ENCODE measurements around the gene KAZN.

Gene KAZN

DNA sequence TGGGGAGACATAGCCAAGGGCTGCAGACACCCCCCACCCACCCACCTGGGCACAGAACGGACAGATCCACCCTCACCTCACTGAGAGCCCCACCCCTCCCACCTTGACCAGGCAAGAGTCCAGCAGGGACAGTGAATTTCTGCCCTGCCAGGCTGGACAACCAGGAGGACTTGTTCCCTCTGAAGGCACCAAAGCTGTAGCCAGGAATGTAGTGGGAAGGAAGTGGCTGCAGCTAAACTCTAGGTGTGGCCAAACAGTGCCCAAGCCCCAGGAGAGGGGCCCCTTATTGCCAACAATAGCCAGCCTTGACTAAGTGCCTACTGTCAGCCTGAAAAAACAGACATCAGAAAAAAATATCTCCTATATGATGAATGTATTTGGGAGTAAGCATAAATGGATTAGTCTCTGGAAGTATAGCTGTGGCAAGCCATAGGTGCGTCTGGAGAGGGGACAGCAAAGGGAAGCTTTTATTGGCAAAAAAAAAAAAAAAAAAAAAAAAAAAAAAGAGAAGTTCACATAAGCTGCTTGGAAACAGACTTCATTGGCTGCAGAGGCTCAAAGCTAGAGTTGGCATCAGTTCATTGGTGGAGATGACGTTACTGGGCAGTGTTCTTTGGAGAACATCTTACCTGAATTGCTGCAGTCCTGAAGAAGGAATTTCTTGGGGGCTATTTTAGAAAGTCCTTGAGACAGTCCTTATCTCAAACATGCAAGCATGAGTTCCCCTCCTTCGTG lies 490.9 kb downstream of the KAZN start:
- Histone ChIP-seq H3K4me3 (ENCODE audit: low read length) (no peak overlapping the region), H3K27ac (ENCODE audit: low read length) (no peak overlapping the region), H3K9ac (ENCODE audit: low read depth, low read length) (no peak overlapping the region), H3K36me3 (ENCODE audit: insufficient read depth, low read depth, low read length) (no peaks in the 10 kb centered on the region), H3K4me1 (ENCODE audit: insufficient read depth, low read length) (peaks cover 8% of the 10 kb centered on the region), H3K9me3 (ENCODE audit: insufficient read depth, low read depth, low read length) (no peaks in the 10 kb centered on the region), H3K27me3 (ENCODE audit: insufficient read depth, low read length) (no peaks in the 10 kb centered on the region)

DNA sequence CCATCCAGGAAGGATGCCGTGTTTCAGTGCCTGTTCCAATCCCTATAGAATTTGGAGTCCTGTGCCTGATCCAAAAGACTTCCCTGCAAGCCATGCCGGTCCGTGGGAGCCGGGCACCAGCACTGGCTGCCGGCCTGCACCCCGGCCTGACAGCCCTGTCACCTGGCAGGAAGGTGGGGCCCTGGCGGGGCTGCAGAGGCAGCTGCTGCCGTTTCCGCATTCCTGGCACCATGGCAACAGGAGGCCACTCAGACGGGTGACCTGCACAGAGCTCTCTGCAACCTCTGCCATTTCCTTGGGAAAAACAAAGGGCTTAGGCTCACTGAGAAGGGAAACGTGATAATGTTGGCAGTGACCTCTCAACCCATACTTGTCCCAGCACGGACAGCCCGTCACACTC lies 491.9 kb downstream of the KAZN start:
- peak overlapping the region; percentile 17; the same call in 1 of the 2 replicates for H3K4me3 ChIP-seq (ENCODE audit: low read length)
- no peaks in the 10 kb centered on the region for H3K36me3 ChIP-seq (ENCODE audit: insufficient read depth, low read depth, low read length)

DNA sequence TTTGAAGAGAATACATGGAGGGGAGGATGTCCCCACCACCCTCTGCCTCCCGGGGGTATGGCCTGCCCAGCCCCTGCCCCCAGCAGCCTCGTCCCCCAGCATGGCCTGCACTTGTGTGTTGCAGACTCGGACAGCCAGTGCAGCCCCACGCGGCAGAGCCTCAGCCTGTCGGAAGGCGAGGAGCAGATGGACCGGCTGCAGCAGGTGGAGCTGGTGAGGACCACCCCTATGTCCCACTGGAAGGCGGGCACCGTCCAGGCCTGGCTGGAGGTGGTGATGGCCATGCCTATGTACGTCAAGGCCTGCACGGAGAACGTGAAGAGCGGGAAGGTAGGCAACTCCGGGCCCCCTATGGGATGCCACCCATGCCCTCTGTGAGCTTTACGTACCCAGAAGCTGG lies 495.6 kb downstream of the KAZN start:
- Histone ChIP-seq H3K4me3 (ENCODE audit: low read length) (no peak overlapping the region), H3K4me1 (ENCODE audit: insufficient read depth, low read length) (peaks cover 8% of the 10 kb centered on the region)

More for the DNA sequence above, 491.9 kb downstream of the KAZN start:
- no peaks in the 10 kb centered on the region for H3K27me3 ChIP-seq (ENCODE audit: insufficient read depth, low read length)
- H3K27ac ChIP-seq (ENCODE audit: low read length): no peak overlapping the region
- peaks cover 8% of the 10 kb centered on the region for H3K4me1 ChIP-seq (ENCODE audit: insufficient read depth, low read length)
- no peaks in the 10 kb centered on the region for H3K9me3 ChIP-seq (ENCODE audit: insufficient read depth, low read depth, low read length)
- H3K9ac ChIP-seq (ENCODE audit: low read depth, low read length): peak overlapping the region; percentile 10; the same call in 1 of the 2 replicates

DNA sequence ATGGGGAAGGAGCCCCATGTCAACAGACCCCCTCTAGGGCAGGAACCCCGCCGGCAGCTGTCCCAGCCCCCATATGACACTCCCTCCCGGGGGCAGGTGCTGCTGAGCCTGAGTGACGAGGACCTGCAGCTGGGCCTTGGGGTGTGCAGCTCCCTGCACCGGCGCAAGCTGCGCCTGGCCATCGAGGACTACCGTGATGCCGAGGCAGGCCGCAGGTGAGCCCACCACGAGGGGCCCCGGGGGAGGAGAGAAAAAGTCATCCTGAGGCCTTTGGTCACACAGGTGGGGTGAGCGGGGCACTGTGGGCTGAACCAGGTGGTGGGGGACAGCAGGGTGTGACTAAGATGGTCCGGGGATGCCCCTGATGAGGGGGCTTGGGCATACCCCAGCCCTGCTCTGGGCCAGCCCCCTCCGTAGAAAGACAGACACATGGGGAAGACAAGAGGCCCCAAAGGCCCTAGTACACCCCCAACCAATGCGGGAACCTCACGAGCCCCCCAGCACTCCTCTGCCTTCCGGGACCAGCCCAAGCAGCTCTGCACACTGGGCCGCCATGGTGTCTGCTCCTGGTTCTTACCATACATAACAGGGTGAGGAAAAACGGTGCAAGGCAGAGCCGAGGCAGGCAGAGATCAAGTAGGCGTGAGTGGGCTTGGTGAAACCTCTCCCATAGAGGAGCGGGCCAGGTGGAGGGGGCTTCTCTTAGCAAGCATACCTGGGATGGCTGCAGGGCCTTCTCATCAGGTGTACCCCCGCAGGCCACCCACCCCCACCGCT lies 496.4 kb downstream of the KAZN start:
- peaks cover 13% of the 10 kb centered on the region for H3K27me3 ChIP-seq (ENCODE audit: insufficient read depth, low read length)
- peaks cover 7% of the 10 kb centered on the region for H3K4me1 ChIP-seq (ENCODE audit: insufficient read depth, low read length)
- H3K36me3 ChIP-seq (ENCODE audit: insufficient read depth, low read depth, low read length): no peaks in the 10 kb centered on the region
- H3K4me3 ChIP-seq (ENCODE audit: low read length): no peak overlapping the region
- H3K9me3 ChIP-seq (ENCODE audit: insufficient read depth, low read depth, low read length): no peaks in the 10 kb centered on the region
- H3K27ac ChIP-seq (ENCODE audit: low read length): no peak overlapping the region
- H3K9ac ChIP-seq (ENCODE audit: low read depth, low read length): no peak overlapping the region

More for the DNA sequence above, 495.6 kb downstream of the KAZN start:
- H3K36me3 ChIP-seq (ENCODE audit: insufficient read depth, low read depth, low read length): no peaks in the 10 kb centered on the region
- no peaks in the 10 kb centered on the region for H3K9me3 ChIP-seq (ENCODE audit: insufficient read depth, low read depth, low read length)
- no peak overlapping the region for H3K9ac ChIP-seq (ENCODE audit: low read depth, low read length)
- peaks cover 6% of the 10 kb centered on the region; the same call in 1 of the 2 replicates for H3K27me3 ChIP-seq (ENCODE audit: insufficient read depth, low read length)
- no peak overlapping the region for H3K27ac ChIP-seq (ENCODE audit: low read length)

DNA sequence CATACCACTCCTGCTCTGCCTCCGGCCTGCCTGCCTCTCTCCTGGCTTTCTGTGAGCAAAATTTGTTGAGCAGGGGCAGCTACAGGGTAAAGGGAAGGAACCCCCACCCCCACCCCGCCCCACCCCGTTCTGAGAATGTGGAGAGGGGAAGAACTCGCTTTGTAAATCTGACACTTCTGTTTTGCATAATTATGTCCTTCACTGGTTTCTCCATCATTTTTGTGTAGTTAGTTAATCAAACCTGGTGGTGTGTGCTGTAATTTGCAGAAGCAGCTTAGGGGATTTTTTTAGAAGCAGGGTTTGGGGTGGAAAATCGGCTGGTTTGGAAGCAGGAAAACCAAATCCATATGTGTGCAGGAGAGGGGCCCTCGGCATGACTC lies 497.0 kb downstream of the KAZN start:
- no peak overlapping the region for H3K27ac ChIP-seq (ENCODE audit: low read length)
- peaks cover 7% of the 10 kb centered on the region for H3K4me1 ChIP-seq (ENCODE audit: insufficient read depth, low read length)
- peaks cover 17% of the 10 kb centered on the region for H3K27me3 ChIP-seq (ENCODE audit: insufficient read depth, low read length)
- H3K36me3 ChIP-seq (ENCODE audit: insufficient read depth, low read depth, low read length): no peaks in the 10 kb centered on the region
- no peak overlapping the region for H3K4me3 ChIP-seq (ENCODE audit: low read length)
- H3K9me3 ChIP-seq (ENCODE audit: insufficient read depth, low read depth, low read length): no peaks in the 10 kb centered on the region
- no peak overlapping the region for H3K9ac ChIP-seq (ENCODE audit: low read depth, low read length)

DNA sequence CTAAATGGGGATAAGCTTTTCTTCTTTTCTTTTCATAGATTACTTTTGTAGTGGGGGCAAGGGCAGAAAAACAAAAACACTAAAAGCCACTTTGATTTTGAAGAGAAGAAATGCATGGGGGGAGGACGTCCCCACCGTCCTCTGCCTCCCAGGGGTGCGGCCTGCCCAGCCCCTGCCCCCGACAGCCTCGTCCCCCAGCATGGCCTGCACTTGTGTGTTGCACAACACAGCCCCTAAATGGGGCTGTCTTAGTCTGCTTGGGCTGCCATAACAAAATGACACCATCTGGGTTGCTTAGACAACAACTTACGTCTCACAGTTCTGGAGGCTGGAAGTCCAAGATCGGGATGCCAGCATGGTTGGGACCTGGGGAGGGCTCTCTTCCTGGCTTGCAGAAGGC lies 497.8 kb downstream of the KAZN start:
- Histone ChIP-seq H3K36me3 (ENCODE audit: insufficient read depth, low read depth, low read length) (no peaks in the 10 kb centered on the region), H3K27ac (ENCODE audit: low read length) (no peak overlapping the region), H3K4me1 (ENCODE audit: insufficient read depth, low read length) (peaks cover 3% of the 10 kb centered on the region), H3K27me3 (ENCODE audit: insufficient read depth, low read length) (peaks cover 25% of the 10 kb centered on the region), H3K9me3 (ENCODE audit: insufficient read depth, low read depth, low read length) (no peaks in the 10 kb centered on the region), H3K4me3 (ENCODE audit: low read length) (no peak overlapping the region), H3K9ac (ENCODE audit: low read depth, low read length) (no peak overlapping the region)

DNA sequence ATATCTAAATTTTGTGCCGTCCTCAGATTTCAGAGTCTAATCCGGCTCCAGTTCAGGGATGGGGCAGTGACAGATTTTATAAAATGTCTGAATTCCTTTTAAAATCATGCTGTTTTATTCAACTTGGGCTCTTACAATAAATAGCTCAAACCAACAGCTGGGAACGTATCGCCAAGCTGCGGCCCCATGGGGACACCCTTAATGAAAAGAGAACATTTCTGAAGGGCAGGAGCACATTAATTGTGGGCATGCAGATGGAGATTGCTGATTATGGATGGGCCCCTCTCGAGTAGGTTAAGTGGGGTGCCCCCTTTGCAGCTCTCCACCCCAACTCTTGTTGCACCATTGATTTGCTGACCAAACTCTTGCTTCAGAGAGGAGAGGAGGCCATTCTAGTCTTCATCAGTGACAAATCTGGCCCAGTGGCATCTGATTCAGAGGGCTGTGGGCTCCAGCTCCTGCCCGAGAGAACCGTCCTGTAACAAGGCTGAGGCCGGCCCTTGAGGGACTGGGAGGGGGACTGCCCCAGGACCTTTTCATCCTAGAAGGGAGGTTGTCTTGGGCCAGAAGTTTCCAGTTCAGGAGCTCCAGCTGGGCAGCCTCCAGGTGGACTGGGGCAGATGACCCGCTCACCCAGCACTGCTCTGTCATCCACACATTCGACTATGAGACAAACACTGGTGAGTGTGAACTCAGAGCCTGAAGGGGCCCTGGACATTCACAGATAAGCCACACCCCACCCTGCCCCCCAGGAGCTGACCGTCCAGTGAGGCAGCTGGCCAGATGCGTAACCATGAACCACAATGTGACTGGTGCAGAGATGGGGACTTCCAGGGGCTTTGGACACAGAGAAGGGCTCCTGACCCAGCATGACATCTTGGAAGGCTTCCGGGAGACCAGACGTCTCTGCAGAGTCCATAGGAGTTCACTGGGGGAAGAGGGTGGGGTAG lies 500.0 kb downstream of the KAZN start:
- no peak overlapping the region for H3K27ac ChIP-seq (ENCODE audit: low read length)
- no peak overlapping the region for H3K9ac ChIP-seq (ENCODE audit: low read depth, low read length)
- no peak overlapping the region for H3K4me3 ChIP-seq (ENCODE audit: low read length)
- no peaks in the 10 kb centered on the region for H3K9me3 ChIP-seq (ENCODE audit: insufficient read depth, low read depth, low read length)
- H3K36me3 ChIP-seq (ENCODE audit: insufficient read depth, low read depth, low read length): no peaks in the 10 kb centered on the region
- H3K4me1 ChIP-seq (ENCODE audit: insufficient read depth, low read length): peaks cover 3% of the 10 kb centered on the region
- H3K27me3 ChIP-seq (ENCODE audit: insufficient read depth, low read length): peaks cover 33% of the 10 kb centered on the region

DNA sequence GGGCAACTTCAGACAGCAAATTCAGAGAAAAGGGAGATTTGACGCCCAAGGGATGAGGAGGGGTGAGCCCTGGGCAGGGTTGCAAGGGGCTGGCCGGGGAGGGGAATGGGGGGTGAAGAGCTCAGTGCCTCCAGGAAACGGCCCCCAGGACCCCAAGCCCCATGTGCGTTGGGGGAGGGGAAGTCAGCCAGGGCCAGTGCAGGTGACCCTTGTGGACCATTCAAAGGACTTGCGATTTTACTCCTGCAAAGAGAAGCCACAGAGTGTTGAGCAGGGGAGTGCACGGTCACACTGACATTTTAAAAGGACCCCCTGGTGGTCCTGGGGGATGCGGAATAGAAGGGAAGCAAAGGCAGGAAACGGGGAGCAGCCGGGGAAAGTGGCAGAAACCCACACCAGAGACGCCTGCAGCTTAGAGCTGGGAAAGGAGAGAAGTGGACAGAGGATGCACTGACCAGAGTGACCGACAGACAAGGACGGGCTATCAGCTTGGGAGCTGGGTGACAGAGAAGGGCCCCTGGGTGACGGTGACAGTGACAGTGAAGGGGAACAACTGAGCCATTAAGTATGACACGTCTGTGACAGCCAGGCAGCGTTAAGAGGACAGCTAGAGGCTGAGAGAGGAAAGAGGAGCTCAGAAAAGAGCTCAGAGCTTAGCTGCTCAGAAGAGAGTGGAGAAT lies 501.1 kb downstream of the KAZN start:
- peaks cover 33% of the 10 kb centered on the region for H3K27me3 ChIP-seq (ENCODE audit: insufficient read depth, low read length)
- no peak overlapping the region for H3K9ac ChIP-seq (ENCODE audit: low read depth, low read length)
- H3K27ac ChIP-seq (ENCODE audit: low read length): no peak overlapping the region
- H3K4me3 ChIP-seq (ENCODE audit: low read length): no peak overlapping the region
- H3K4me1 ChIP-seq (ENCODE audit: insufficient read depth, low read length): peaks cover 3% of the 10 kb centered on the region
- H3K9me3 ChIP-seq (ENCODE audit: insufficient read depth, low read depth, low read length): no peaks in the 10 kb centered on the region
- H3K36me3 ChIP-seq (ENCODE audit: insufficient read depth, low read depth, low read length): no peaks in the 10 kb centered on the region

DNA sequence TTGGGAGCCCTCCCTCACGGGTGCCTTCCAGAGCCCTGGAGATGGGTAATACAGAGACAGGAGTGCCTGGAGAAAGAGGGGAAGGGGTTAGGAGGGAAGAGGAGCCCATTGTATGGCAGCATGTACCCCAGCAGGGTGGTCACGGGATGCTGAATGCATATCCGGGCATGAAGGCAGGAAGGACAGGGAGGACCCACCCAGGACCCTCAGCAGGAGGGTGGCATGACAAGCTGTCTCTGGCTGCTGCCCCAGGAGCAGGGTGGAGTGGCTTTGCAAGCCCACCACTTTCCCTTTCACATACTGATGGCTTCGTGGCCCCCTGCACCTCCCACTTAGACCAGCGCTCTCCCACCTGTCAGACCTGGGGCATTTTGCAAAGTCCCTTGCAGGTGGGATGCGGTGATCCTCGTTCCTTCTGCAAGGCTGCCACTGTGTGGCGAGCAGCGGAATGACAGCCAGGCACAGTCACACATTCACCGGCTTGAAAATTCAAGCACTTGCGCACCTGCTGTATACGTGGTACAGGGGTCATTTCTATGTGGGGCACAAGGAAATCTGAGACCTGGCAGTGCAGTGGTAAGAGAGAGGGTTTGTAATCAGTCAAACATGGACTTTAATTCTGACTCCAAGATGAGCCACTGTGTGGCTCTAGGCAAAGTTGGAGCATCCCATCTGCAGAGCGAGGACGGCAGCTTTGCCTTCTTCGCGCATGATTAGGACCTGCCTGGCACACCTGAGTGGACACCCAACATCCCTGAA lies 501.8 kb downstream of the KAZN start:
- Histone ChIP-seq H3K27me3 (ENCODE audit: insufficient read depth, low read length) (peaks cover 33% of the 10 kb centered on the region), H3K27ac (ENCODE audit: low read length) (no peak overlapping the region), H3K4me1 (ENCODE audit: insufficient read depth, low read length) (peaks cover 3% of the 10 kb centered on the region), H3K4me3 (ENCODE audit: low read length) (no peak overlapping the region), H3K36me3 (ENCODE audit: insufficient read depth, low read depth, low read length) (no peaks in the 10 kb centered on the region), H3K9ac (ENCODE audit: low read depth, low read length) (no peak overlapping the region), H3K9me3 (ENCODE audit: insufficient read depth, low read depth, low read length) (no peaks in the 10 kb centered on the region)

DNA sequence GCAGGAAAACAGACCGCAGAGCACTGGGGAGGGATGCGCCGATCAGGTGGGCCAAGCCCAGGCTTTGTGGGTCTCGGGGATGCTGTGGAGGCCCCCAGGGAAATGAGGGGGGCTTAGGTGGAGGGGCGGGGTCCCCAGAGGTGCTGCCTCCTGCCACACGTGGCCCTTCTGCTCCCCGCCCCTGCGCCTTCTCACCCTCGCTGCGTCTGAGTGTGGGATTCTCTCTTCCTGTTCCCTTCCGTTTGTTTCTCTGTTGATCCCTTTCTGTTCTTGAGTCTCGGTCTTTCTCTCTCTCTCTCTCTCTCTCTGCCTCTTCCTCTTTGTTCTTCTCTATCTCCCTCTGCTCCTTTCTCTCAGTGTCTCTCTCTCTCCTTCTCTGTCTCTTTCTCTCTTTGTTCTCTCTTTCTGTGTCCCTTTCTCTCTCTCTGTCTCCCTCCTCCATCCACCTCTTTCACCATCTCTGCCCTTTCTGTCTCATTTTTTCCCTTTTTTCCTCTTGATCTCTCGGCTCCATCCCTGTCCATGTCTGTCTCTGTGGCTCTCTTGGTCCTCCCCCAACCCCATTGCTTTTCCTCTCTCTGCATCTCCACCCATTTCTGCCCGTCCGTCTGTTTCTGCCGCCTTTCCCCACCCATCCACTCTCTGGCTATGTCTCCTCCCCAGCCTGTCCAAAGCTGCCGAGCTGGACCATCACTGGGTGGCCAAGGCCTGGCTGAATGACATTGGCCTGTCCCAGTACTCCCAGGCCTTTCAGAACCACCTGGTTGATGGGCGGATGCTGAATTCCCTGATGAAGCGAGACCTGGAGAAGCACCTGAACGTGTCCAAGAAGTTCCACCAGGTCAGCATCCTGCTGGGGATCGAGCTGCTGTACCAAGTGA lies 502.6 kb downstream of the KAZN start:
- Histone ChIP-seq H3K27me3 (ENCODE audit: insufficient read depth, low read length) (peaks cover 33% of the 10 kb centered on the region), H3K9me3 (ENCODE audit: insufficient read depth, low read depth, low read length) (no peaks in the 10 kb centered on the region), H3K4me1 (ENCODE audit: insufficient read depth, low read length) (peaks cover 3% of the 10 kb centered on the region), H3K9ac (ENCODE audit: low read depth, low read length) (no peak overlapping the region), H3K27ac (ENCODE audit: low read length) (no peak overlapping the region), H3K4me3 (ENCODE audit: low read length) (no peak overlapping the region), H3K36me3 (ENCODE audit: insufficient read depth, low read depth, low read length) (no peaks in the 10 kb centered on the region)
